Spinal cord (tissue), 10 donors: ENCODE data around the gene KRTAP3-3. TPM values are rescaled to one million over a fixed set of nuclear protein-coding genes. Genes with fewer than 3 reads are reported as not detected.

ENCODE experiments used
- DNase-seq, 6 donors: peaks; one replicate each; pipeline versions ENCODE4 v3.0.0 to v3.0.0-alpha.2; 2013 to 2015; ENCODE audit warnings: low spot score in 6 of 6, low read depth in 4 of 6
- H3K27ac ChIP-seq: one replicate; pipeline ENCODE4 v1.5.1; 2013; ENCODE audit warnings: low read depth, low read length, control low read depth
- H3K27me3 ChIP-seq: one replicate; pipeline ENCODE4 v1.6.1; 2013; ENCODE audit warnings: low read length; ENCODE audit not compliant: control insufficient read depth, insufficient read depth
- H3K36me3 ChIP-seq: one replicate; pipeline ENCODE4 v1.6.1; 2013; ENCODE audit warnings: low read length; ENCODE audit not compliant: control insufficient read depth, insufficient read depth
- H3K4me1 ChIP-seq: one replicate; pipeline ENCODE4 v1.6.1; 2013; ENCODE audit warnings: low read length; ENCODE audit not compliant: control insufficient read depth, insufficient read depth
- H3K4me3 ChIP-seq: one replicate; pipeline ENCODE4 v1.5.1; 2013; ENCODE audit warnings: low read depth, low read length, control low read depth
- H3K9me3 ChIP-seq: one replicate; pipeline ENCODE4 v1.6.1; 2013; ENCODE audit warnings: low read length; ENCODE audit not compliant: control insufficient read depth, insufficient read depth
- WGBS: methylation state at CpG from one replicate; pipeline ENCODE4 v1.1.5; 2013; ENCODE audit warnings: missing lambda C conversion rate; ENCODE audit not compliant: insufficient coverage; 5-methylcytosine and 5-hydroxymethylcytosine counted together
- polyA plus RNA-seq, 2 donors: library from polyadenylated mRNA; unstranded; fragments of 120-200 nt; gene quantifications; one replicate each; pipeline ENCODE4 v1.2.1, GENCODE V29; 2013; ENCODE audit not compliant: insufficient read length in 2 of 2
- total RNA-seq, 2 donors: library from RNA; depleted of rRNA in 1 of 2; stranded (reverse); fragments of 120-200 nt in 1 of 2; fragments of >200 nt in 1 of 2; gene quantifications; one replicate each; pipeline versions ENCODE4 v1.2.3 to v1.2.4, GENCODE V29; 2013 to 2014
- donor health status: healthy.

KRTAP3-3 gene
- total and polyA plus RNA-seq, 4 donors = not detected

GRCh38 chr17:40992666-40993065, 1.3 kb downstream of the KRTAP3-3 start:
- 80% methylated on average over 1 of the region's 3 CpGs for WGBS
- no peak overlapping the region for H3K4me3 ChIP-seq
- no peaks in the 10 kb centered on the region for H3K9me3 ChIP-seq
- no peak overlapping the region for H3K27ac ChIP-seq
- H3K27me3 ChIP-seq = no peaks in the 10 kb centered on the region
- no peaks in the 10 kb centered on the region for H3K36me3 ChIP-seq
- H3K4me1 ChIP-seq = no peaks in the 10 kb centered on the region
- no peak for DNase-seq

DNA sequence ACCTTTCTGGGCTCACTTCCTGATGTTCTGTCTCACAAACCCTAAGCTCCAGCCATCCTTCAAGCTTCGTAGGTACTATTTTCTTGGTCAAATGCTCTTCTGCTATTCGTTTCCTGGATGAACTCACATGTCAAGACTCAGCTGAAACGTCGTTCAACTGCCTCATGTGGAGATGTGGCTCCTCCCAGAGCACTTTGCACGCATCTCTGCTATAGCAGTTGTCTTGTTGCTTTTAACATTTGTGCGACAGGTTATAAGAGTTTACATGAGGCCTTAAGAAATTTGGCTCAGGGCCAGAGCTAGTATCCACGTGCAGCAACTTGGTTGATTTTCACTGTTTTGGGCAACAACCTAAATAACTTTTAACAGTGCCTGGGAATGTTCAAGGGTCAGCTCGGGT, 7.0 kb downstream of the KRTAP3-3 start:
- H3K9me3 ChIP-seq = no peaks in the 10 kb centered on the region
- 65% methylated on average over 7 of the region's 8 CpGs for WGBS
- DNase-seq = no peak
- H3K4me1 ChIP-seq = no peaks in the 10 kb centered on the region
- no peaks in the 10 kb centered on the region for H3K27me3 ChIP-seq
- no peak overlapping the region for H3K27ac ChIP-seq
- no peak overlapping the region for H3K4me3 ChIP-seq
- H3K36me3 ChIP-seq = no peaks in the 10 kb centered on the region

GRCh38 chr17:40984226-40984625, 9.7 kb downstream of the KRTAP3-3 start, which contains the start of gene KRT40:
Gene KRT40 (minus strand): TSS chr17:40984326. CDS start chr17:40984273, 53 bp downstream.
- H3K9me3 ChIP-seq = no peaks in the 10 kb centered on the region
- peaks cover 8% of the 10 kb centered on the region for H3K4me1 ChIP-seq
- WGBS = no CpG with 5 or more reads among the region's 3 CpGs
- no peak for DNase-seq
- no peak within 1 kb of the TSS for H3K27ac ChIP-seq
- no peaks in the 10 kb centered on the region for H3K36me3 ChIP-seq
- no peaks in the 10 kb centered on the region for H3K27me3 ChIP-seq
- H3K4me3 ChIP-seq = no peak within 1 kb of the TSS

- no peak overlapping the region for H3K27ac ChIP-seq
- H3K27me3 ChIP-seq = no peaks in the 10 kb centered on the region
- H3K4me3 ChIP-seq = no peak overlapping the region
- 39% methylated on average over 3 of the region's 5 CpGs for WGBS
- H3K9me3 ChIP-seq = no peaks in the 10 kb centered on the region
- no peak for DNase-seq
- H3K36me3 ChIP-seq = no peaks in the 10 kb centered on the region
- peaks cover 8% of the 10 kb centered on the region for H3K4me1 ChIP-seq
Observed at GRCh38 chr17:40981115-40981514, 12.8 kb downstream of the KRTAP3-3 start.

DNA sequence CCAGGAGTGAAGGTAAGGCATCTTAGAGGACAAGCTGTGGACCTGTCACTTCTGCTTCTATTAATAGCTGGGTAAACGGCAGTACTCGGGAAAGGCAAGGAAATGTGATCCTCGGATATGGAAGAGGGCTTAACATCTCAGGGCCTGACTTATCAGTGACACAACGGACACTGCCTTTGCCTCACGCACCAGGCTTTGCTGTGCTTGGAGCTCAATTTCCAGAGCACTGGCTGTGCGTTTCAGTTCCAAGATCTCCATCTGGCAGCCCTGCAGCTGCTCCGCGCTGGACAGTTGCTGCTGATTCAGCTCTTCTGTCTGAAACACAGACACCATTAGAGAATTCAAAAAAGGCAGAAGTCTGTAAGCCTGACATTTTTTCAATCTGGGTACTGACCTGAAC, 13.4 kb downstream of the KRTAP3-3 start:
- Histone ChIP-seq H3K36me3 (no peaks in the 10 kb centered on the region), H3K27ac (no peak overlapping the region), H3K4me1 (peaks cover 8% of the 10 kb centered on the region), H3K4me3 (no peak overlapping the region), H3K9me3 (no peaks in the 10 kb centered on the region), H3K27me3 (no peaks in the 10 kb centered on the region)
- peak in 5 of 6 donors; percentile 20 to 82 (median 46) for DNase-seq
- WGBS = 18% methylated on average over 8 of the region's 8 CpGs

DNA sequence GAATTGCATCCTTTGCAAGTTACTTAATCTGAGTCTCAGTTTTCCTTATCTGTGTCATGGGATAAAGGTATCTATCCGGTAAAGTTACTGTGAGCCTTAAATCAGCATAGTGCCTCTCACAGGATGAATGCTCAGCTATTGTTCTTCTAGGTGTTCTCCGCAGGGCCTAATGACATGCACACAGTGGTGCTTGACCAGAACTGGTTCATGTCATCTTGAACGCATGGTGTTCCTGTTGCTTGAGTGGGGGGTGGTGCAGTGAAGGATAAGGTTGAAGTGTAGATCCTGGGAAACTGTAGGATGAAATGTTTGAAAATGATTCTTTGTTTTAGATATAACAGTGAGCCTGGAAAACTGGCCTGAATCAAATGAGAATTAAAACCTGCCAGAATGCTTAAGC, 13.8 kb downstream of the KRTAP3-3 start:
- Histone ChIP-seq H3K4me3 (no peak overlapping the region), H3K9me3 (no peaks in the 10 kb centered on the region), H3K27me3 (no peaks in the 10 kb centered on the region), H3K4me1 (peaks cover 8% of the 10 kb centered on the region), H3K27ac (no peak overlapping the region), H3K36me3 (no peaks in the 10 kb centered on the region)
- no peak for DNase-seq
- WGBS = 90% methylated on average over 3 of the region's 3 CpGs

DNA sequence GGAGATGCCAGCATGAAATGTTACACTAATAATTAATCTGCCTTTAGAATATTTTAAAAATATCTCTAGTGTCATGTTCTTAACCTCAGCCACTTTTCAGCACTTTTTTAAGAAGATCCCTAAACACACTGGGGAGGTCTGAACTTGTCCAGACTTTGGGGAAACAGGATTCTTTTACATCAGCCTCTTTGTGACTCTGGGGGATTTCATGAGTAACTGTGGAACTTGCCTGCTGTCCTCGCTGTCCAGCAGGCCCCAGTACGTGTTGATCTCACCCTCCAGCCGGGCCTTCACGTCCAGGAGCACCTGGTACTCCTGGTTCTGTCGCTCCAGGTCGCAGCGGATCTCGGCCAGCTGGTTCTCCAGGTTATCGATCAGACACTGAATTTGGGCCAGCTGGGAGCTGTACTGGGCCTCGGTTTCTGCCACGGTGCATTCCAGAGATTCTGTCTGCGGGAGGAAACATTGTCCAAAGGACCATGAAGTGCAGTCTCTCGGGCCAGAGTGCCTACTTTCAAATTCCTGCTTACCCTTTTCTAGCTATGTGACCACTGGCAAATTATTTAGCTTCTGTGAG, 15.3 kb downstream of the KRTAP3-3 start:
- no peak for DNase-seq
- Histone ChIP-seq H3K27ac (no peak overlapping the region), H3K36me3 (no peaks in the 10 kb centered on the region), H3K4me1 (peaks cover 8% of the 10 kb centered on the region), H3K4me3 (no peak overlapping the region), H3K27me3 (no peaks in the 10 kb centered on the region), H3K9me3 (no peaks in the 10 kb centered on the region)
- 89% methylated on average over 12 of the region's 13 CpGs for WGBS

DNA sequence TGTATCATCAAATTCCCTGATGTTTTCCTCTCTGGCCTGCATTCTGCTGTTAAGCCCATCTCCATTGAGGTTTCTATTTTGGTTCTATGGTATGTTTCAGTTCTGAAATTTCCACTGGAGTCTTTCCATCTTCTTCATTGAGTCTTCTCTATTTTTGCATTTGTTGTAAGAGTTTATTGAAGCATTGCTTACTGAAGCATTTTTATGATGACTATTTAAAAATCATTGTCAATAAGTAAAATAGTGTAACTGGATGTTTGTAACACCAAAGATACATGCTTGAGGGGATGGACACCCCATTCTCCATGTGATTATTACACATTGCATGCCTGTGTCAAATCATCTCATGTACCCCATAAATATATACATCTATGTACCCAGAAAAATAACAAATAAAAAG, 18.4 kb downstream of the KRTAP3-3 start:
- no peak for DNase-seq
- H3K4me3 ChIP-seq = no peak overlapping the region
- H3K27me3 ChIP-seq = no peaks in the 10 kb centered on the region
- no peaks in the 10 kb centered on the region for H3K36me3 ChIP-seq
- H3K27ac ChIP-seq = no peak overlapping the region
- H3K4me1 ChIP-seq = peaks cover 3% of the 10 kb centered on the region
- no peaks in the 10 kb centered on the region for H3K9me3 ChIP-seq

DNA sequence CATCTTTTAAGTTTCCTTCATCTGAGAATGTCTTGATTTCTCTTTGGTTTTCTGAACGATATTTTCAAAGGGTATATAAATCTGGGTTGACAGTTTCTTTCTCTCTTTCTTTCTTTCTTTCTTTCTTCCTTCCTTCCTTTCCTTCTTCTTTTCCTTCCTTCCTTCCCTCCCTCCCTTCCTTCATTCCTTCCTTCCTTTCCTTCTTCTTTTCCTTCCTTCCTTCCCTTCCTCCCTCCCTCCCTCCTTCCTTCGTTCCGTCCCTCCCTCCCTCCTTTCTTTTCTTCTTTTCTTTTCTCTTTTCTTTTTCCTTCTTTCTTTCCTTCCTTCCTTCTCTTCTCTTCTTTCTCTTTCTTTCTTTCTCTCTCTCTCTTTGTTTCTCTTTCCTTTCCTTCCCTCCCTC, 19.6 kb downstream of the KRTAP3-3 start:
- Histone ChIP-seq H3K4me1 (no peaks in the 10 kb centered on the region), H3K9me3 (no peaks in the 10 kb centered on the region), H3K27me3 (no peaks in the 10 kb centered on the region), H3K36me3 (no peaks in the 10 kb centered on the region), H3K4me3 (no peak overlapping the region), H3K27ac (no peak overlapping the region)
- no peak for DNase-seq
- WGBS = 100% methylated on average over 2 of the region's 3 CpGs

GRCh38 chr17:40967582-40967981, 26.4 kb downstream of the KRTAP3-3 start:
- H3K9me3 ChIP-seq = no peaks in the 10 kb centered on the region
- WGBS = no CpG with 5 or more reads among the region's 1 CpG

More at GRCh38 chr17:40967582-40967981, 26.4 kb downstream of the KRTAP3-3 start:
- no peaks in the 10 kb centered on the region for H3K4me1 ChIP-seq
- H3K27ac ChIP-seq = no peak overlapping the region
- no peaks in the 10 kb centered on the region for H3K27me3 ChIP-seq
- no peak for DNase-seq
- H3K36me3 ChIP-seq = no peaks in the 10 kb centered on the region
- no peak overlapping the region for H3K4me3 ChIP-seq
